ENCODE measurements around the gene SDS. TPM values are rescaled to one million over a fixed set of nuclear protein-coding genes. Genes with fewer than 3 reads are reported as not detected.

The SDS gene
- total and polyA plus RNA-seq, 2 of the 13 experiments (the other 11 are each of a cell fraction or from before 2014, with no cell fraction given) = not detected

DNA sequence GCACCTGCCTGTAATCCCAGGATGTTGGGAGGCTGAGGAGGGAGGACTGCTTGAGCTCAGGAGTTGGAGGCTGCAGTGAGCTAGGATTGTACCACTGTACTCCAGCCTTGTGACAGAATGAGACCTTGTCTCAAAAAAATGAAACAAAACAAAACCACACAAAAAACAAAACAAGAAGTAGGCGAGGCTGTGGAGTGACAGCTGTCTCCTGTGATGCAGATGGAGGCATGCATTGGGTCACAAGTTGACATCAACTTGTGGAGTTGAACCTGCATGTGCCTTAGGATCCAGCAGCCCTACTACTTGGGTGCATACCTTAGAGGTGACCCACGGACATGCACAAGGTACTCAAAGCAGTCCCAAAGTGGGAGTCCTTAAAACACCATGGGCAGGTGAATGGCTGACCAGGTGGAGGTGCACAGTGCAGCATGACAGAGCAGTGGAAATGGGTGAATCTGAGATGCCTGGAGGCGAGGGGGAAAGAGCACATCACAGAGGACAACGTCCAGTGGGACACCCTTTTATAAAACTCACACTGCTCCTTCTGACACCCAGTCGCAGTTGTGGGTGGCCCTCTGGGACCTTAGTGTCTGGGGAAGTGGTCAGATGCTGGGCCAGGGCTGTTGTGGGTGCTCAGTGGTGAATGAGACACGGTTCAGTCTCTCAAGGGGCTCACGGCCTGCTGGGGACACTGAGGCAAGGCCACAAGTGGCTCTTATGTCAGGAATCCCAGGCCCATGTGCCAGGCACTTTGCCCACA, 32.6 kb downstream of the SDS start:
- no peak overlapping the region for H3K4me3 ChIP-seq (replicated peaks in 1 of 3; ENCODE audit: insufficient read depth in 1 of 3, low read depth in 2 of 3, low read length in 3 of 3)
- ChIA-PET POLR2A (no interaction called here), CTCF (ENCODE audit: low intra/inter-chr PET ratio, low total read pairs) (no interaction called here)
- in situ Hi-C loops (cut with HindIII; ENCODE audit: extremely low pct_ligation_motif_present, low pct_unique_long_range_greater_than_20kb) (no loop called here), intact Hi-C loops (cut with micrococcal nuclease; ENCODE audit: unreplicated experiment) (no loop called here)
- H3K4me1 ChIP-seq (ENCODE audit: insufficient read depth, low read length) = no peaks in the 10 kb centered on the region
- H3K9ac ChIP-seq (ENCODE audit: insufficient read depth, low read depth, low read length) = no peak overlapping the region
- H3K36me3 ChIP-seq (replicated peaks in 1 of 2; ENCODE audit: control insufficient read depth in 1 of 2, insufficient read depth in 2 of 2, low read length in 2 of 2) = peaks cover 9 to 30% of the 10 kb centered on the region in 2 experiments; a peak in 3 of 5 replicates
- no peaks in the 10 kb centered on the region for H4K20me1 ChIP-seq (ENCODE audit: insufficient read depth, low read length)
- H2AFZ ChIP-seq (ENCODE audit: low read length) = no peak overlapping the region
- no TSS peak for BruUV-seq (replicated peaks)
- no peaks in the 10 kb centered on the region for H3K9me3 ChIP-seq (ENCODE audit: low read length)
- TF ChIP-seq, protein P1, sequence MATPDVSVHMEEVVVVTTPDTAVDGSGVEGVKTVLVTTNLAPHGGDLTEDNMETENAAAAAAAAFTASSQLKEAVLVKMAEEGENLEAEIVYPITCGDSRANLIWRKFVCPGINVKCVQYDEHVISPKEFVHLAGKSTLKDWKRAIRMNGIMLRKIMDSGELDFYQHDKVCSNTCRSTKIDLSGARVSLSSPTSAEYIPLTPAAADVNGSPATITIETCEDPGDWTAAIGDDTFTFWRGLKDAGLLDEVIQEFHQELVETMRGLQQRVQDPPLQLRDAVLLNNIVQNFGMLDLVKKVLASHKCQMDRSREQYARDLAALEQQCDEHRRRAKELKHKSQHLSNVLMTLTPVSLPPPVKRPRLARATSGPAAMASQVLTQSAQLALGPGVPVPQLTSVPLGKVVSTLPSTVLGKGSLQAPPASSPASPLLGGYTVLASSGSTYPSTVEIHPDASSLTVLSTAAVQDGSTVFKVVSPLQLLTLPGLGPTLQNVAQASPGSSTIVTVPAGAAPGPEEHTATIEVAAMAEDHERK (CRISPR knock-in tag; IDR thresholded peaks at IDR 0.05; ENCODE audit: low read depth) = no peak
- TF ChIP-seq PPARG (CRISPR knock-in tag; conservative IDR thresholded peaks at IDR 0.05) (no peak), DR1 (CRISPR knock-in tag; IDR thresholded peaks at IDR 0.05) (no peak), HMGA1 (CRISPR knock-in tag; conservative IDR thresholded peaks at IDR 0.05) (no peak), ZFP36L2 (CRISPR knock-in tag; IDR thresholded peaks at IDR 0.05) (no peak), SNAPC2 (CRISPR knock-in tag; IDR thresholded peaks at IDR 0.05) (no peak), ZNF143 (CRISPR knock-in tag; IDR thresholded peaks at IDR 0.05) (no peak), KLF13 (CRISPR knock-in tag; IDR thresholded peaks at IDR 0.05) (no peak), CREBL2 (CRISPR knock-in tag; IDR thresholded peaks at IDR 0.05; ENCODE audit: borderline replicate concordance) (no peak), HHEX (CRISPR knock-in tag; IDR thresholded peaks at IDR 0.05) (no peak), ZNF572 (CRISPR knock-in tag; IDR thresholded peaks at IDR 0.05) (no peak), ZNF264 (CRISPR knock-in tag; IDR thresholded peaks at IDR 0.05) (no peak), FLYWCH1 (CRISPR knock-in tag; IDR thresholded peaks at IDR 0.05) (no peak), ZNF441 (CRISPR knock-in tag; IDR thresholded peaks at IDR 0.05; ENCODE audit: borderline replicate concordance) (no peak), THAP11 (CRISPR knock-in tag; IDR thresholded peaks at IDR 0.05) (no peak), CBX2 (IDR thresholded peaks at IDR 0.05; ENCODE audit: low read depth, low read length) (no peak), CBX2 (CRISPR knock-in tag; IDR thresholded peaks at IDR 0.05; ENCODE audit: low read depth) (no peak), ZNF737 (CRISPR knock-in tag; IDR thresholded peaks at IDR 0.05; ENCODE audit: borderline replicate concordance) (no peak)
- TF ChIP-seq, protein P2, sequence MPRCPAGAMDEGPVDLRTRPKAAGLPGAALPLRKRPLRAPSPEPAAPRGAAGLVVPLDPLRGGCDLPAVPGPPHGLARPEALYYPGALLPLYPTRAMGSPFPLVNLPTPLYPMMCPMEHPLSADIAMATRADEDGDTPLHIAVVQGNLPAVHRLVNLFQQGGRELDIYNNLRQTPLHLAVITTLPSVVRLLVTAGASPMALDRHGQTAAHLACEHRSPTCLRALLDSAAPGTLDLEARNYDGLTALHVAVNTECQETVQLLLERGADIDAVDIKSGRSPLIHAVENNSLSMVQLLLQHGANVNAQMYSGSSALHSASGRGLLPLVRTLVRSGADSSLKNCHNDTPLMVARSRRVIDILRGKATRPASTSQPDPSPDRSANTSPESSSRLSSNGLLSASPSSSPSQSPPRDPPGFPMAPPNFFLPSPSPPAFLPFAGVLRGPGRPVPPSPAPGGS (CRISPR knock-in tag; IDR thresholded peaks at IDR 0.05) = no peak
- TF ChIP-seq, protein P3, sequence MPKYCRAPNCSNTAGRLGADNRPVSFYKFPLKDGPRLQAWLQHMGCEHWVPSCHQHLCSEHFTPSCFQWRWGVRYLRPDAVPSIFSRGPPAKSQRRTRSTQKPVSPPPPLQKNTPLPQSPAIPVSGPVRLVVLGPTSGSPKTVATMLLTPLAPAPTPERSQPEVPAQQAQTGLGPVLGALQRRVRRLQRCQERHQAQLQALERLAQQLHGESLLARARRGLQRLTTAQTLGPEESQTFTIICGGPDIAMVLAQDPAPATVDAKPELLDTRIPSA (CRISPR knock-in tag; IDR thresholded peaks at IDR 0.05; ENCODE audit: borderline replicate concordance) = no peak
- 93% methylated on average over 4 of the region's 7 CpGs for WGBS (ENCODE audit: low lambda C conversion rate)
- ATAC-seq (no peak), DNase-seq (ENCODE audit: low spot score) (no peak), FAIRE-seq (no peak)
- no peak overlapping the region for H3K27ac ChIP-seq (ENCODE audit: extremely low read length, insufficient read depth, low read length)
- no peaks in the 10 kb centered on the region for H3K79me2 ChIP-seq (ENCODE audit: insufficient read depth, low read length)
- no peak overlapping the region for H3K4me2 ChIP-seq (ENCODE audit: low read depth, low read length)
- H3K27me3 ChIP-seq (ENCODE audit: control insufficient read depth in 1 of 2, insufficient read depth in 2 of 2, low read length in 2 of 2) = no peaks in the 10 kb centered on the region
